ENCODE results near the gene TNNC1.

The TNNC1 gene

DNA sequence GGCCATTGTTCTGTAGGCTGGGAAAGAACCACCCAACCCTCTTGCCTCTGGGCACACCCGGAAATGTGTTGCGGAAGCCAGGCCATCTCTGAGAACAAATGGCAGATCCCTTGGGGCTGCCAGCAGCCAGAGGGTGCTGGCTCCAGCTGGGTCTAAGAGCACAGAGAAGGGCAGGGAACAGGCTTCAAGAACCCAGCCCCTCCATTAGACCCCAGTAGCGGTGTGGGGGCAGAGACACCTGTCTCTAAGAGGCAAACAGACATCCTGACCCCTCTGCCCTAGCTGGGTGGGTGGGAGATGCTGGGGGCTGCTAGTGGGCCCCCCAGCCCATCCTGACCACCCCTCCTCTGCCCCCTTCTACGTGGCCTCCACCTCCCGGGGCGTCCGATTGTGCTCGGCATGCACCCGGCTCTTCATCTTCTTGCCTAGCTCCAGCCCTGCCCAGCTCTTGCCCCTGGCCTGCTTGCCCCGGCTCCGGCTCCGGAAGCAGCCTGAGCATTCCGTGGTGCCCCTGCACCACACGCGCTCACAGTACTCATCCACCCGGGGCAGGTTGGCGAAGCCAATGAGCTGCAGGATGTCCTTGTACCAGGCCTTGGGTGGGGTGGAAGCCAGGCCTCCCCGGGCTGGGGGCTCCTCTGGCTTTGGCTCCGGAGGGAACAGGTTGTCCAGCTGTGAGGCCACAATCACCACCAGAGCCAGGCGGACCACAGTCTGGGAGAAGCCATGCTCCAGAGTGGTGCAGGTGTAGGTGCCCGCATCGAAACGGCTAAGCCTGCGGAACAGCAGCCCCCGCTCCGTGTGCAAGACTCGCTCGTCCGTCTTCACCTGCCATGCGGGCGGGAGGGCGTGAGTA is 18.4 kb downstream of the TNNC1 start:
- no peak overlapping the region for H3K27ac ChIP-seq
- TF ChIP-seq, protein P1, sequence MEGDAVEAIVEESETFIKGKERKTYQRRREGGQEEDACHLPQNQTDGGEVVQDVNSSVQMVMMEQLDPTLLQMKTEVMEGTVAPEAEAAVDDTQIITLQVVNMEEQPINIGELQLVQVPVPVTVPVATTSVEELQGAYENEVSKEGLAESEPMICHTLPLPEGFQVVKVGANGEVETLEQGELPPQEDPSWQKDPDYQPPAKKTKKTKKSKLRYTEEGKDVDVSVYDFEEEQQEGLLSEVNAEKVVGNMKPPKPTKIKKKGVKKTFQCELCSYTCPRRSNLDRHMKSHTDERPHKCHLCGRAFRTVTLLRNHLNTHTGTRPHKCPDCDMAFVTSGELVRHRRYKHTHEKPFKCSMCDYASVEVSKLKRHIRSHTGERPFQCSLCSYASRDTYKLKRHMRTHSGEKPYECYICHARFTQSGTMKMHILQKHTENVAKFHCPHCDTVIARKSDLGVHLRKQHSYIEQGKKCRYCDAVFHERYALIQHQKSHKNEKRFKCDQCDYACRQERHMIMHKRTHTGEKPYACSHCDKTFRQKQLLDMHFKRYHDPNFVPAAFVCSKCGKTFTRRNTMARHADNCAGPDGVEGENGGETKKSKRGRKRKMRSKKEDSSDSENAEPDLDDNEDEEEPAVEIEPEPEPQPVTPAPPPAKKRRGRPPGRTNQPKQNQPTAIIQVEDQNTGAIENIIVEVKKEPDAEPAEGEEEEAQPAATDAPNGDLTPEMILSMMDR (conservative IDR thresholded peaks at IDR 0.05; ENCODE audit: low read depth, low read length) = no peak
- no peaks in the 10 kb centered on the region for H3K4me1 ChIP-seq (ENCODE audit: low read depth, poor library complexity, severe bottlenecking)
- H4K20me1 ChIP-seq (ENCODE audit: insufficient read depth) = no peaks in the 10 kb centered on the region
- no peak overlapping the region for H3K4me3 ChIP-seq (IDR thresholded peaks at IDR 0.05; ENCODE audit: insufficient read depth, low read depth, low read length)
- no peaks in the 10 kb centered on the region for H3K79me2 ChIP-seq (ENCODE audit: insufficient read depth, low read depth)
- H3K4me2 ChIP-seq = no peak overlapping the region
- H3K27me3 ChIP-seq (ENCODE audit: insufficient read depth, low read depth) = no peaks in the 10 kb centered on the region
- no peak overlapping the region for H2AFZ ChIP-seq (ENCODE audit: low read depth)
- H3K9ac ChIP-seq = no peak overlapping the region
- no peaks in the 10 kb centered on the region for H3K36me3 ChIP-seq (ENCODE audit: insufficient read depth)

DNA sequence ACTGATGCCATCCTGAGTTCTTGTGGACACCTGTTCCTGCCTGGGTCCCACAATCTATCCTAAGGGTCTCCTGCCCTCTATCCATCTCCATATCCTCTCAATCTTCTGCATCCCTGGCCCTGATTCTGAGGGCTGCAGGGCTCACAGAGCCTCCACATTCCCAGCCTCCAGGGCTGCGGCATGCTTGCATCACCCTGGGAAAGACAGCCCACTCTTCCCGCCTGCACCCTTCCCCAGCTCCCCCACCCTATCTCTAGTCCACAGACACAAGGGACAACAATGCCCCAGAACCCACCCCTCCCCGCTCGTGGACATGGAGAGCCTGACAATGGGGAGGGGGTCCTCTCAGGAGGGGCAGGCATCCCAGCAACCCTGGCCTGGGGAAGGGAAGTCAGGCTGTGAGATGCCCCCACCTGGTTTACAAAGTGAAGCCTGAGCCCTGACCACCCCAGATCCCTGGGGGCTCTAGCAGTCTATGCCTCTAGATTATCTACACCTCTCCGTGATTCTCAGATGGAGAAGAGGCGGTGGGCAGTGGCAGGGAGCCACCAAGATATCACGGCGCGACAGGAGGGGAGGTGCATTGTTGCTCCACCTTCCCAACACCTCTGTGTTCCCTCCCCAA is 19.2 kb downstream of the TNNC1 start:
- Histone ChIP-seq H4K20me1 (ENCODE audit: insufficient read depth) (no peaks in the 10 kb centered on the region), H3K4me2 (no peak overlapping the region), H3K27ac (no peak overlapping the region), H3K36me3 (ENCODE audit: insufficient read depth) (no peaks in the 10 kb centered on the region), H3K27me3 (ENCODE audit: insufficient read depth, low read depth) (no peaks in the 10 kb centered on the region), H2AFZ (ENCODE audit: low read depth) (no peak overlapping the region), H3K4me3 (IDR thresholded peaks at IDR 0.05; ENCODE audit: insufficient read depth, low read depth, low read length) (no peak overlapping the region), H3K4me1 (ENCODE audit: low read depth, poor library complexity, severe bottlenecking) (no peaks in the 10 kb centered on the region), H3K9ac (no peak overlapping the region), H3K79me2 (ENCODE audit: insufficient read depth, low read depth) (no peaks in the 10 kb centered on the region)
- TF ChIP-seq, protein P1 (conservative IDR thresholded peaks at IDR 0.05; ENCODE audit: low read depth, low read length) = no peak

DNA sequence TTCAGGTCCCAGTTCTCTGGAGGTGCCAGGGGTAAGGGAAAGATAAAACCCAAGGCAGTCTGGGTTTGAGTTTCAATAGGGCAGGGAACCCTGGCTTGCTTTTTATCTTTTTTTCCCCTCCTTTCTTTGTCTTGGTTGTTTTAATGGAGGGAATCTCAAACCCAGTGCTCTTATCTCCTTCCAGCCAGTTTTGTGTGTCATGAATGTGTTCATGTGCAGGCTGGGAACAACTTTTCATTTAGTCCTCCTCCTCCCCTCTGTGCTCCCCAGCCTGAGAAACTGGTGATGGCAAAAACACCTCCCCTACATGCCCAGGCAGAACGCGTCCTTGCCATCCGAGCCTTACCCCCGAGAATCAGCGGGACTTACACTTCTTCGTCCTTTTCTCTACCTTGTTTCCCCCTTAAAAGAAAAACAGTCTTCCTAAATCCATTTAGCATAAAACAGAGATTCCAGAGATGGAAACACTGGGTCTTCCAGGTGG is 19.8 kb downstream of the TNNC1 start:
- Histone ChIP-seq H4K20me1 (ENCODE audit: insufficient read depth) (no peaks in the 10 kb centered on the region), H3K4me3 (IDR thresholded peaks at IDR 0.05; ENCODE audit: insufficient read depth, low read depth, low read length) (no peak overlapping the region), H3K27me3 (ENCODE audit: insufficient read depth, low read depth) (no peaks in the 10 kb centered on the region), H3K4me2 (no peak overlapping the region), H2AFZ (ENCODE audit: low read depth) (no peak overlapping the region), H3K79me2 (ENCODE audit: insufficient read depth, low read depth) (no peaks in the 10 kb centered on the region), H3K9ac (no peak overlapping the region), H3K4me1 (ENCODE audit: low read depth, poor library complexity, severe bottlenecking) (no peaks in the 10 kb centered on the region), H3K36me3 (ENCODE audit: insufficient read depth) (no peaks in the 10 kb centered on the region), H3K27ac (no peak overlapping the region)
- TF ChIP-seq, protein P1 (conservative IDR thresholded peaks at IDR 0.05; ENCODE audit: low read depth, low read length) = no peak

DNA sequence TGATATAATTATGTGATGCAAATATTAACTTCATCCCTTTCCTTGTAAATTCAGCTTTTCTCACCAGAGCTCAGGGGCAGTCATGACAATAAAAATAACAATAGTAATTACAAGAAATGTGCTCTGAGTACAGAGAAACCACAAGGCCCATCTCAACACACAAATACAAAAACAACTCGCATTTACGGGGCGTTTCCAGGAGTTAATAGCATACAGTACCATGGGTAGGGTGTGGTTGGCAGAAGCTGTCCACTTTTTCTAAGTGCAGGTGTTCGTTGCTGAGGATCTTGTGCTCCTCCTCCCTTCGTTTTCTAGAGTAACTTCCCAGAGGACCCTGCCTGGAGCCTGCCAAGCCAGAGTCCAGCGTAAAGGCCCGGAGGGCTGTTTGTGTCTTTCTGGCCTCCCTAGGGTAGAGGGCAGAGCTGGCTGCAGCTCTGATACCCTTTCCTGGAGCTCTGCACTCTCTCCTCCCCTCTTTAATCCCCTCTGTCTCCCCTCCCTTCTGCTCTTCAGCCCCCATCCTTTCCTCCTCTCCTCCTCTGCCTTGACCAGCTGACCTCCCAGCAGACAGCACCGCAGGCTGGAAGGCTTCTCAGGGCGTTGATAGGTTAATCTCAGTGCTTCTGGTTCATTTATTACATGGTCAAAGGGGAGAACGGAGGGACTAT is 20.4 kb downstream of the TNNC1 start:
- Histone ChIP-seq H3K27me3 (ENCODE audit: insufficient read depth, low read depth) (no peaks in the 10 kb centered on the region), H2AFZ (ENCODE audit: low read depth) (no peak overlapping the region), H4K20me1 (ENCODE audit: insufficient read depth) (no peaks in the 10 kb centered on the region), H3K4me2 (no peak overlapping the region), H3K9ac (no peak overlapping the region), H3K36me3 (ENCODE audit: insufficient read depth) (no peaks in the 10 kb centered on the region), H3K79me2 (ENCODE audit: insufficient read depth, low read depth) (no peaks in the 10 kb centered on the region), H3K4me3 (IDR thresholded peaks at IDR 0.05; ENCODE audit: insufficient read depth, low read depth, low read length) (no peak overlapping the region), H3K27ac (no peak overlapping the region), H3K4me1 (ENCODE audit: low read depth, poor library complexity, severe bottlenecking) (no peaks in the 10 kb centered on the region)
- TF ChIP-seq, protein P1 (conservative IDR thresholded peaks at IDR 0.05; ENCODE audit: low read depth, low read length) = no peak
